H1 (cell line): Measurements from ENCODE around the gene NLRP6. TPM values are rescaled to one million over a fixed set of nuclear protein-coding genes. Genes with fewer than 3 reads are reported as not detected.

Source experiments
- CHD2 ChIP-seq: IDR thresholded peaks from 2 replicates; pipeline ENCODE4 v1.6.1; 2012; ENCODE audit warnings: low read length, improper control_type of control experiment
- CREB1 ChIP-seq: IDR thresholded peaks from 2 replicates; pipeline ENCODE4 v1.6.1; 2012; ENCODE audit warnings: inconsistent platforms
- EGR1 ChIP-seq: IDR thresholded peaks from 2 replicates; pipeline ENCODE4 v1.6.1; 2011; ENCODE audit warnings: low read depth, low read length, borderline replicate concordance
- FOSL1 ChIP-seq: IDR thresholded peaks from 2 replicates; pipeline ENCODE4 v1.6.1; 2011; ENCODE audit warnings: mild to moderate bottlenecking, low read depth, low read length, moderate library complexity; ENCODE audit not compliant: insufficient read depth
- HDAC2 ChIP-seq, 2 experiments: fragments of 300-600 bp in 1 of 2; sonication (generic) in 1 of 2; IDR thresholded peaks; 2 replicates each; pipeline ENCODE4 v1.6.1; 2011 to 2012; ENCODE audit warnings: low read depth in 2 of 2, low read length in 2 of 2, mild to moderate bottlenecking in 2 of 2, moderate library complexity in 2 of 2, borderline replicate concordance in 1 of 2, inconsistent platforms in 1 of 2
- NRF1 ChIP-seq: IDR thresholded peaks from 2 replicates; pipeline ENCODE4 v1.6.1; 2011; ENCODE audit warnings: mild to moderate bottlenecking, low read depth, low read length, improper control_type of control experiment
- SIN3A ChIP-seq, 2 experiments: IDR thresholded peaks in 1 of 2; conservative IDR thresholded peaks in 1 of 2; 2 replicates each; pipeline ENCODE4 v1.6.1; 2011 to 2012; ENCODE audit warnings: low read length in 2 of 2, improper control_type of control experiment in 1 of 2, low read depth in 1 of 2, mild to moderate bottlenecking in 1 of 2
- TAF1 ChIP-seq: IDR thresholded peaks from 2 replicates; pipeline ENCODE4 v1.6.1; 2011; ENCODE audit warnings: mild to moderate bottlenecking, low read depth, low read length
- polyA plus RNA-seq, 7 experiments: library from polyadenylated mRNA; depleted of rRNA in 3 of 7; stranded (reverse) in 5 of 7; unstranded in 2 of 7; fragments of >200 nt in 5 of 7; fragments of 200-250 nt in 2 of 7; gene quantifications; 1 replicate in 5 of 7; 2 replicates in 1 of 7; 4 replicates in 1 of 7; pipeline versions ENCODE4 v1.2.1 to v1.2.3, GENCODE V29; 2011 to 2013; ENCODE audit warnings: missing spikeins in 2 of 7, mixed read lengths in 2 of 7
- total RNA-seq: library from RNA; stranded (reverse); fragmentation: NEBNext Ultra II Directional; extraction: Animal tissue kit (Norgen Biotek cat#: 25700); gene quantifications from 2 replicates; pipeline ENCODE4 v1.2.1, GENCODE V29; 2021

Gene NLRP6
- total and polyA plus RNA-seq, 2 of the 8 experiments (the other 6 are each of a cell fraction or from before 2014, with no cell fraction given) = not detected

GRCh38 chr11:236774-237767 is 41.1 kb upstream of the NLRP6 start, which contains the start of gene PSMD13 (continued):
- TF ChIP-seq CREB1 (0 out of 2 replicates have a peak, but pooled peaks have one; percentile 32), CHD2 (no peak), FOSL1 (no peak), NRF1 (no peak), EGR1 (no peak; the same call in 1 of the 2 replicates), SIN3A (conservative IDR thresholded peaks at IDR 0.05 in 1 of 2, IDR thresholded peaks at IDR 0.05 in 1 of 2; ENCODE audit: low read depth in 1 of 2, low read length in 2 of 2) (peak in 1 of 2 experiments; percentile 98; a peak in 3 of 4 replicates), TAF1 (peak; percentile 59; the same call in 1 of the 2 replicates), HDAC2 (IDR thresholded peaks at IDR 0.05; ENCODE audit: borderline replicate concordance in 1 of 2, low read depth in 2 of 2, low read length in 2 of 2) (peak in 1 of 2 experiments; percentile 96; a peak in 2 of 4 replicates)
